Panc1 (cell line): ENCODE results near the gene ERC2. TPM values are rescaled to one million over a fixed set of nuclear protein-coding genes. Genes with fewer than 3 reads are reported as not detected.

Experiments used
- ATAC-seq: fragments of 200-7000 bp; cut with Tn5 transposase; 2 replicates; pipeline ENCODE4 v1.9.1; 2020; ENCODE audit warnings: mild to moderate bottlenecking, moderate library complexity
- BruUV-seq: library from RNA; stranded (reverse); fragments of 400-500 nt; replicated peaks from 2 replicates; lab custom pipeline; 2021; lab: Mats Ljungman, UMichigan
- CTCF ChIA-PET: fragments of 300-600 bp; sonication (Branson Sonifier 250); formaldehyde crosslinking; loops from one replicate; lab custom pipeline; 2022; ENCODE audit warnings: antibody characterized with exemption; lab: Charles Lee
- POLR2A ChIA-PET: fragments of 300-600 bp; sonication (Branson Sonifier 250); formaldehyde crosslinking; loops from one replicate; lab custom pipeline; 2022; ENCODE audit warnings: antibody characterized with exemption; lab: Charles Lee
- DNase-seq: peaks from one replicate; pipeline ENCODE4 v3.0.0-alpha.2; 2010; ENCODE audit warnings: low read depth, low spot score
- H3K27ac ChIP-seq: 2 replicates; pipeline ENCODE4 v1.5.1; 2011; ENCODE audit warnings: mild to moderate bottlenecking, low read length, inconsistent platforms
- H3K27me3 ChIP-seq: fragments of 200-500 bp; sonication (Bioruptor generic); 2 replicates; pipeline ENCODE4 v1.6.0; 2014; ENCODE audit warnings: low read length, inconsistent platforms; ENCODE audit not compliant: control insufficient read depth, insufficient read depth
- H3K36me3 ChIP-seq: fragments of 200-500 bp; sonication (Bioruptor generic); 2 replicates; pipeline ENCODE4 v1.5.1; 2014; ENCODE audit warnings: inconsistent platforms, mild to moderate bottlenecking, low read length, moderate library complexity; ENCODE audit not compliant: control insufficient read depth, insufficient read depth
- H3K4me1 ChIP-seq: 2 replicates; pipeline ENCODE4 v1.5.1; 2011; ENCODE audit warnings: inconsistent platforms, mild to moderate bottlenecking, low read length, moderate library complexity; ENCODE audit not compliant: control insufficient read depth, insufficient read depth
- H3K4me3 ChIP-seq, 2 experiments: 2 replicates each; pipeline ENCODE4 v1.5.1; 2011 to 2012; ENCODE audit warnings: low read depth in 2 of 2, low read length in 2 of 2, mild to moderate bottlenecking in 2 of 2, inconsistent platforms in 1 of 2, moderate library complexity in 1 of 2
- H3K9me3 ChIP-seq: fragments of 200-500 bp; sonication (Bioruptor generic); 2 replicates; pipeline ENCODE4 v1.5.1; 2014; ENCODE audit warnings: low read depth, mild to moderate bottlenecking, inconsistent platforms, low read length, moderate library complexity; ENCODE audit not compliant: control insufficient read depth, insufficient read depth
- CTCF ChIP-seq: fragments of 450-650 bp; IDR thresholded peaks from 2 replicates; pipeline ENCODE4 v1.5.1; 2017; ENCODE audit warnings: mild to moderate bottlenecking
- POLR2AphosphoS5 ChIP-seq: IDR thresholded peaks from 2 replicates; pipeline ENCODE4 v1.6.1; 2012; ENCODE audit warnings: mild to moderate bottlenecking, low read depth, low read length, moderate library complexity
- REST ChIP-seq, 2 experiments: IDR thresholded peaks; 2 replicates each; pipeline ENCODE4 v1.6.1; 2011 to 2012; ENCODE audit warnings: low read depth in 2 of 2, control low read depth in 1 of 2, low read length in 1 of 2, mild to moderate bottlenecking in 1 of 2, moderate library complexity in 1 of 2; ENCODE audit not compliant: insufficient read depth in 1 of 2
- SIN3A ChIP-seq: IDR thresholded peaks from 2 replicates; pipeline ENCODE4 v1.6.1; 2012; ENCODE audit warnings: low read depth, mild to moderate bottlenecking, low read length, moderate library complexity, borderline replicate concordance; ENCODE audit not compliant: insufficient read depth
- TCF7L2 ChIP-seq: IDR thresholded peaks from 2 replicates; pipeline ENCODE4 v1.6.1; 2011; ENCODE audit warnings: mild to moderate bottlenecking, low read depth, low read length, inconsistent platforms
- in situ Hi-C: cut with HindIII; loops from 2 replicates; pipeline ENCODE4 v1.10.0; 2016; ENCODE audit warnings: low sequenced_read_pairs, low pct_unique_long_range_greater_than_20kb
- intact Hi-C: fragments of 100-400 bp; cut with micrococcal nuclease; formaldehyde crosslinking; loops from one replicate; pipeline ENCODE4 v1.10.0; 2022; ENCODE audit not compliant: unreplicated experiment
- total RNA-seq: library from RNA; stranded (reverse); gene quantifications from one replicate; pipeline ENCODE4 v1.2.1, GENCODE V29; 2021; ENCODE audit not compliant: unreplicated experiment

ERC2 gene
- total RNA-seq, 1 experiment from 2014 or later = 0.33 TPM

- ATAC-seq (no peak), DNase-seq (no peak)
- H3K36me3 ChIP-seq = no peaks in the 10 kb centered on the region
- in situ Hi-C loops = no loop called here
- H3K4me1 ChIP-seq = no peaks in the 10 kb centered on the region
- no peaks in the 10 kb centered on the region for H3K9me3 ChIP-seq
- H3K27ac ChIP-seq = no peak overlapping the region
- H3K4me3 ChIP-seq = no peak overlapping the region
- intact Hi-C loops = no loop called here
- BruUV-seq = no TSS peak
- H3K27me3 ChIP-seq = no peaks in the 10 kb centered on the region
- POLR2A ChIA-PET = no interaction called here
- TF ChIP-seq TCF7L2 (no peak), CTCF (no peak), REST (IDR thresholded peaks at IDR 0.05; ENCODE audit: insufficient read depth in 1 of 2, low read depth in 2 of 2, low read length in 1 of 2) (no peak), SIN3A (no peak), POLR2AphosphoS5 (no peak)
- CTCF ChIA-PET = no interaction called here
Observed at GRCh38 chr3:55583475-55583874, 884.8 kb downstream of the ERC2 start.

- DNase-seq (no peak), ATAC-seq (no peak)
- ChIA-PET CTCF (no interaction called here), POLR2A (no interaction called here)
- intact Hi-C loops (no loop called here), in situ Hi-C loops (no loop called here)
- Histone ChIP-seq H3K9me3 (no peaks in the 10 kb centered on the region), H3K4me3 (no peak overlapping the region), H3K27me3 (no peaks in the 10 kb centered on the region), H3K36me3 (no peaks in the 10 kb centered on the region), H3K27ac (no peak overlapping the region), H3K4me1 (no peaks in the 10 kb centered on the region)
- no peak for TF ChIP-seq REST (IDR thresholded peaks at IDR 0.05; ENCODE audit: insufficient read depth in 1 of 2, low read depth in 2 of 2, low read length in 1 of 2)
- no peak for TF ChIP-seq CTCF
- TF ChIP-seq SIN3A = no peak
- no peak for TF ChIP-seq POLR2AphosphoS5
- TF ChIP-seq TCF7L2 = no peak
- no TSS peak for BruUV-seq
Observed at GRCh38 chr3:55579496-55579895, 888.8 kb downstream of the ERC2 start.
